Amygdala (tissue), 56 donors: ENCODE results near the gene FBXO42.

Source experiments
- DNase-seq, 56 donors: peaks; one replicate each; lab custom pipeline; 2025; lab: John Stamatoyannopoulos, UW

Gene FBXO42

GRCh38 chr1:16351994-16352841 is at the start of gene FBXO42:
Gene FBXO42 (minus strand): TSS chr1:16352480. CDS start chr1:16315418, 37,062 bp downstream.
- DNase-seq, result peak; percentile 19 to 94 (median 81)

GRCh38 chr1:16398371-16398953 is 46.2 kb upstream of the FBXO42 start:
- DNase-seq, result peak in 1 of 56 donors; percentile 15

- DNase-seq, result peak in 1 of 56 donors; percentile 25
Observed at GRCh38 chr1:16397120-16397519, 44.8 kb upstream of the FBXO42 start.

- DNase-seq, result peak in 2 of 56 donors; percentile 6
Observed at GRCh38 chr1:16396591-16396990, 44.3 kb upstream of the FBXO42 start.

- no peak for DNase-seq
Observed at GRCh38 chr1:16394977-16395376, 42.7 kb upstream of the FBXO42 start.

GRCh38 chr1:16393570-16394521 is 41.6 kb upstream of the FBXO42 start:
- DNase-seq, result peak in 27 of 56 donors; percentile 4 to 58 (median 27)

GRCh38 chr1:16392740-16393569 is 40.7 kb upstream of the FBXO42 start:
- DNase-seq, result no peak

GRCh38 chr1:16391411-16391810 is 39.1 kb upstream of the FBXO42 start:
- no peak for DNase-seq

- DNase-seq, result no peak
Observed at GRCh38 chr1:16387201-16388188, 35.2 kb upstream of the FBXO42 start.

- peak in 7 of 56 donors; percentile 11 to 51 (median 19) for DNase-seq
Observed at GRCh38 chr1:16386454-16387113, 34.3 kb upstream of the FBXO42 start.

GRCh38 chr1:16385659-16386453 is 33.6 kb upstream of the FBXO42 start:
- DNase-seq, result no peak

- DNase-seq, result no peak
Observed at GRCh38 chr1:16383888-16384287, 31.6 kb upstream of the FBXO42 start.

- DNase-seq, result no peak
Observed at GRCh38 chr1:16380868-16381267, 28.6 kb upstream of the FBXO42 start.

GRCh38 chr1:16378443-16378842 is 26.2 kb upstream of the FBXO42 start:
- DNase-seq, result no peak

GRCh38 chr1:16376971-16377370 is 24.7 kb upstream of the FBXO42 start:
- no peak for DNase-seq

GRCh38 chr1:16375521-16376340 is 23.5 kb upstream of the FBXO42 start:
- DNase-seq, result no peak
